Nephron (organoid): ENCODE results near the gene FAM184B.

Experiments used
- H3K27ac Mint-ChIP-seq, 3 experiments: 2 replicates each; pipeline ENCODE4 v1.8.0; 2020; ENCODE audit warnings: mixed read lengths in 3 of 3, mild to moderate bottlenecking in 2 of 3, moderate library complexity in 1 of 3
- H3K27me3 Mint-ChIP-seq: 2 replicates; pipeline ENCODE4 v1.8.0; 2021; ENCODE audit warnings: low read depth, mild to moderate bottlenecking, moderate library complexity, mixed read lengths
- H3K36me3 Mint-ChIP-seq: 2 replicates; pipeline ENCODE4 v1.8.0; 2020; ENCODE audit warnings: low read depth, mixed read lengths
- H3K4me1 Mint-ChIP-seq: 2 replicates; pipeline ENCODE4 v1.8.0; 2020; ENCODE audit warnings: mixed read lengths
- H3K4me3 Mint-ChIP-seq, 3 experiments: 2 replicates each; pipeline ENCODE4 v1.8.0; 2020; ENCODE audit warnings: mild to moderate bottlenecking in 3 of 3, mixed read lengths in 3 of 3, moderate library complexity in 2 of 3
- H3K9me3 Mint-ChIP-seq: 2 replicates; pipeline ENCODE4 v1.8.0; 2020; ENCODE audit warnings: mixed read lengths
- CTCF ChIP-seq, 3 experiments: fragments of 200-600 bp; sonication (generic); IDR thresholded peaks; one replicate each; pipeline ENCODE4 v1.5.0; 2021; ENCODE audit warnings: antibody characterized with exemption in 3 of 3; ENCODE audit not compliant: unreplicated experiment in 3 of 3

FAM184B gene

GRCh38 chr4:17587094-17587822, 194.2 kb downstream of the FAM184B start:
- Mint-ChIP-seq H3K36me3 (peaks cover 48% of the 10 kb centered on the region), H3K27ac (peak overlapping the region; percentile 17 to 61 (median 38)), H3K4me1 (peaks cover 6% of the 10 kb centered on the region), H3K9me3 (no peaks in the 10 kb centered on the region), H3K4me3 (no peak overlapping the region), H3K27me3 (no peaks in the 10 kb centered on the region)
- TF ChIP-seq CTCF (IDR thresholded peaks at IDR 0.05; ENCODE audit: unreplicated experiment in 3 of 3): no peak

GRCh38 chr4:17584521-17585213, 196.8 kb downstream of the FAM184B start:
- Mint-ChIP-seq H3K36me3 (peaks cover 50% of the 10 kb centered on the region), H3K4me1 (peaks cover 9% of the 10 kb centered on the region), H3K4me3 (no peak overlapping the region), H3K27ac (no peak overlapping the region), H3K27me3 (no peaks in the 10 kb centered on the region), H3K9me3 (no peaks in the 10 kb centered on the region)
- no peak for TF ChIP-seq CTCF (IDR thresholded peaks at IDR 0.05; ENCODE audit: unreplicated experiment in 3 of 3)

GRCh38 chr4:17583941-17584340, 197.5 kb downstream of the FAM184B start:
- no peaks in the 10 kb centered on the region for H3K27me3 Mint-ChIP-seq
- H3K4me3 Mint-ChIP-seq: no peak overlapping the region
- no peak for TF ChIP-seq CTCF (IDR thresholded peaks at IDR 0.05; ENCODE audit: unreplicated experiment in 3 of 3)
- no peak overlapping the region for H3K27ac Mint-ChIP-seq
- H3K36me3 Mint-ChIP-seq: peaks cover 46% of the 10 kb centered on the region
- H3K4me1 Mint-ChIP-seq: peaks cover 15% of the 10 kb centered on the region
- no peaks in the 10 kb centered on the region for H3K9me3 Mint-ChIP-seq

GRCh38 chr4:17583276-17583675, 198.1 kb downstream of the FAM184B start:
- H3K9me3 Mint-ChIP-seq: no peaks in the 10 kb centered on the region
- H3K4me1 Mint-ChIP-seq: peaks cover 21% of the 10 kb centered on the region
- no peak overlapping the region for H3K27ac Mint-ChIP-seq
- H3K4me3 Mint-ChIP-seq: no peak overlapping the region
- H3K36me3 Mint-ChIP-seq: peaks cover 40% of the 10 kb centered on the region
- no peak for TF ChIP-seq CTCF (IDR thresholded peaks at IDR 0.05; ENCODE audit: unreplicated experiment in 3 of 3)
- H3K27me3 Mint-ChIP-seq: no peaks in the 10 kb centered on the region

- Mint-ChIP-seq H3K27me3 (peaks cover 4% of the 10 kb centered on the region), H3K27ac (no peak overlapping the region), H3K4me1 (peaks cover 22% of the 10 kb centered on the region), H3K4me3 (no peak overlapping the region), H3K36me3 (peaks cover 24% of the 10 kb centered on the region), H3K9me3 (no peaks in the 10 kb centered on the region)
- no peak for TF ChIP-seq CTCF (IDR thresholded peaks at IDR 0.05; ENCODE audit: unreplicated experiment in 3 of 3)
These were observed 200.5 kb downstream of the FAM184B start for GRCh38 chr4:17580969-17581368.
